GM21576 (cell line): Measurements from ENCODE around the gene SPEM3.
"Not testable (repeated sequence)": the region's sequence is repeated elsewhere in the genome, so short reads cannot be mapped to it uniquely, and the experiment has no call there.

Experiments used
- ATAC-seq: cut with Tn5 transposase; IDR thresholded peaks from one replicate; pipeline ENCODE4 v1.9.1; 2021; ENCODE audit warnings: mild to moderate bottlenecking, moderate library complexity; ENCODE audit not compliant: unreplicated experiment

SPEM3 gene

DNA sequence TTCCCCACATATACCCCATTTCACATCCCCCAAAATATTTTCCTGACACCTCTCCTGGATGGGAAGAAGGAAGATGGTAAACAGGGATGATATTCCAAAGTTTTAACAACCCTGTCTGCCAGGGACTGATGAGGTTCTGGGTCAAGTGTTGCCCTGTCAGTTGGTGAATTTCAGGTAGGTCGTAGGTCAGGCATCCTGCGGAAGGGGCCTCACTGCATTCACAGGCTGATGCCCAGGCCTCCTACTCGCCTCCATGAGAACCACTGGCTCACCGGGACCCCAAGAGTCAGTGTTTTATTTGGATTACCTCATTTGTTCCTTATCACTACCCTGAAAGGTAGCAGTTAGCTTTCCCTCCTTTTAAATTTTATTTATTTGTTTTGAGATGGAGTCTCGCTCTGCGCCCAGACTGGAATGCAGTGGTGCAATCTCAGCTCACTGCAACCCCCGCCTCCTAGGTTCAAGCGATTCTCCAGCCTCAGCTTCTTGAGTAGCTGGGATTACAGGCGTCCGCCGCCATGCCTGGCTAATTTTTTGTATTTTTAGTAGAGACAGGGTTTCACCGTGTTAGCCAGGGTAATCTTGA is 40.2 kb downstream of the SPEM3 start:
- ATAC-seq, result no peak

DNA sequence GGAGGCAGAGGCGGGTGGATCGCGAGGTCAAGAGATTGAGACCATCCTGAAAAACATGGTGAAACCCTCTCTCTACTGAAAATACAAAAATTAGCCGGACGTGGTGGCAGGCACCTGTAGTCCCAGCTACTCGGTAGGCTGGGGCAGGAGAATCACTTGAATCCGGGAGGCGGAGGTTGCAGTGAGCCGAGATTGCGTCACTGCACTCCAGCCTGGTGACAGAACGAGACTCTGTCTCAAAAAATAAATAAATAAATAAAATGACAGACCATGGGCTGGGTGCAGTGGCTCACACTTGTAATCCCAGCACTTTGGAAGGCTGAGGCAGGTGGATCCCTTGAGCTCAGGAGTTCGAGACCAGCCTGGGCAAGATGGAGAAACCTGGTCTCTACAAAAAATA is 41.2 kb downstream of the SPEM3 start:
- ATAC-seq, result not testable (repeated sequence)

DNA sequence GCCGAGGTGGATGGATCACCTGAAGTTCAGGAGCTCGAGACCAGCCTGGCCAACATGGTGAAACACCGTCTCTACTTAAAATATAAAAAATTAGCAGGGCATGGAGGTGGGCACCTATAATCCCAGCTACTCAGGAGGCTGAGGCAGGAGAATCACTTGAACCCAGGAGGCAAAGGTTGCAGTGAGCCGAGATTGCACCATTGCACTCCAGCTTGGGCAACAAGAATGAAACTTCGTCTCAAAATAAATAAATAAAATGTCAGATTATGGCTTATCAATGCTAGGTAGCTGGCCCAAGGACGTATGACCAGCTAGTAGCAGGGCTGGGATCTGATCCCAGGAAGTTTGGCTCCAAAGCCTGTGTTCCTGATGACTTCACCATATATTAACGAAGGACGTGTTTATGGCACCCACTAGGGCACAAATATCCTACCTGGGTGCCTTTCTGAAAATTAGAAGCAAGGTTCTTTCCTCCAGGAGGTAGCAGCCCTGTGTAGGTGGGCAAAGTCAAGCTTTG is 41.9 kb downstream of the SPEM3 start:
- ATAC-seq, result not testable (repeated sequence)

DNA sequence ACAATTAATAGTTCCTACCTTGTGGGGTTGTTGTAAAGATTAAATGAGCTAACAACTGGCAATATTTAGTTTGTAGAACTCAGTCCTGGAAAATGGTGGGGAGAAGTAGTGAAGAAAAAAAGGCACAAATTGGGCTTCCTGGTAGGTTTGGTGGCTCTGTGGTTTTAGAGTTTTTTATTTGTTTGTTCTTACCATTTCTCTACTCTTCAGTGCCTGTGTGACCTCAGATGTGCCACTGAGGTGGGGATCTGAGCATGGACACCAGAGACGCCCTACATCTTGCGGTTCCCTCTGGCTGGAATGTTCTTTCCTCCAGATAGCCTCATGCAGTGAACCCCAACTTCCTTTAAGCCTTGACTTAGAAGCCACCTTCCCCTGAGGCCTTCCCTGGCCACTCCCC is 43.1 kb downstream of the SPEM3 start:
- ATAC-seq, result no peak

DNA sequence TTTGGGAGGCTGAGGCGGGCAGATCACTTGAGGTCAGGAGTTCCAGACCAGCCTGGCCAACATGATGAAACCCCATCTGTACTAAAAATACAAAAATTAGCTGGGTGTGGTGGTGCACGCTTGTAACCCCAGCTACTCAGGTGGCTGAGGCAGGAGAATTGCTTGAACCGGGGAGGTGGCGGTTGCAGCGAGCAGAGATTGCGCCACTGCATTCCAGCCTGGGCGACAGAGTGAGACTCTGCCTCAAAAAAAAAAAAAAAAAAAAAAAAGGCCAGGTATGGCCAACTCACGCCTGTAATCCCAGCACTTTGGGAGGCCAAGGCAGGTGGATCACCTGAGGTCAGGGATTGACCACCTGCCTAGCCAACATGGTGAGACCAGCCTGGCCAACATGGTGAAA is 46.1 kb downstream of the SPEM3 start:
- ATAC-seq, result not testable (repeated sequence)

- ATAC-seq, result no peak
Observed at GRCh38 chr17:7475764-7476422, 47.2 kb downstream of the SPEM3 start.

DNA sequence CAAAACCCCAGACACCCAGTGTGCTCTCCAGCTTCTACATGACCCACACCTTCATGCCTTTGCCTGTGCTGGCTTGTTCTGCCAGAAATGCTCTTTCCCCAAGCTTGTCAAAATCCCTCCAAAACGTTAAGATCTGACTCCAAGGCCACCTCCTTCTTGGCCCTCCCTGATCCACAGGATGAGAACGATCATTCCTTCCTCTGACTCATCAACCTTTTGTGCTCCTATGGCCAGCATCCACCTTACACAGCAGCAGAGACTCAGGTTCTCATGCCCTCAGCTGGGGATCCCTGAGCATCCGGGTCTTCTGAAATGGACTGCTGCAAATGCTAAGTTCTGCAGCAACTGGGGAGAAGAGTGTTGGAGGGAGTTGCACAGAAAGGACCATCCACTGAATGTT is 47.8 kb downstream of the SPEM3 start:
- no peak for ATAC-seq

DNA sequence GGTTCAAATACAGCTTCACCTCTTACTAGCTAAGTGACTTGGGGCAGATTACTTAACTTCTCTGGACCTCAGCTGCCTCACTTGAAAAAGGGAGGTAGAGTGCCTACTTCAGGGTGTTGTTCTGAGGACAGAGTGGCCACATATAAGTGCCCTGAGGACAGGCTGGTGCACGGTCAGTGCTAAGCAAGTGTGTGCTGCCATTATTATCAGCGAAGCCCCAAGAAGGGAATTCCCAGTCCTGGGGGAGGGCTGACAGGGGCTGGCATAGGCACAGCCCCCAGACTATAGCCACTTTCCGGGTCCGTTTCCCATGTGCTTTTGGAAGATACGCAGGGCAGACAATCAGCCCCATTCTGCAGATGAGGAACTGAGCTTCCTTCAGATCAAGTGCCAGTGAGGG is 48.3 kb downstream of the SPEM3 start:
- no peak for ATAC-seq

DNA sequence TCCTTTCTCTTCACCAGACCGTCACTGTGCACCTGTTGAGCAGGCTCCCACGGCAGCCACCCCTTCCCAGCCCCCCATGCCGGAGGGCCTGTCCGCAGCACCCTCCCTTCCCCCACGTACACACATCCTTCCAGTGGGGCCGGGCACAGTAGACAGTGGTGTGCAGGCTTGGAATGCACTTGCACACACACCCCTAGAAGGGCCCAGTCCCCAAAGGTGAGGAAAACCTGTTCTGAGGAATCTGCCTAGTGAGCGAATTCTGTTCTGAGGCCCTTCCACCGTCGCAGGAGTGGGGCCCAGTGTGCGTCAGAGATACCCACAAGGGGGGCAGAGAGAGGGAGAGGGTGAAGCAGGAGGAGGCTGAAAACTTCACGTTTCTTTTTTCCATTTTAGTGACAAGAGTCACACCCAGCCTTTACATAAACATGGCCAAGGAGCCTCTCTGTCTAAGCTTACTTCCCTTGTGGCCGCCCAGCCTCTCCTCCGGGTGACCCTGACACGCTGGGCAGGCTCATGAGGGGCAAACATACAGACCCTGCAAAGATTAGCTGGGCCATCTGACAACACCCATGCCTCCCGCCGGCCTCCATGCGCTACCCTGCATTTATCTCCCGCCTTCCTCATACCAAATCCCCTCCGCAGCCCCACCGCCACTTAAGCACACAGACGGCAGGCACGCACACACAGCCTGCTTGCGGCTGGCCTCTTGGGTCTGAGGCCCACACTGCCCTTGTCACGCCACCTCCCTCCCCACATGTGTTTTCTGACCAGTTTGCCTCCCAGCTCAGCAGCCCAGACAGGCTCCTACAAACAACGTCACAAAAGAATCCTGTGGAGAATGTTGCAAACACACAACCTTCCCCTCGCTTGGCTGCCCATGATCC is 49.0 kb downstream of the SPEM3 start:
- ATAC-seq, result no peak

DNA sequence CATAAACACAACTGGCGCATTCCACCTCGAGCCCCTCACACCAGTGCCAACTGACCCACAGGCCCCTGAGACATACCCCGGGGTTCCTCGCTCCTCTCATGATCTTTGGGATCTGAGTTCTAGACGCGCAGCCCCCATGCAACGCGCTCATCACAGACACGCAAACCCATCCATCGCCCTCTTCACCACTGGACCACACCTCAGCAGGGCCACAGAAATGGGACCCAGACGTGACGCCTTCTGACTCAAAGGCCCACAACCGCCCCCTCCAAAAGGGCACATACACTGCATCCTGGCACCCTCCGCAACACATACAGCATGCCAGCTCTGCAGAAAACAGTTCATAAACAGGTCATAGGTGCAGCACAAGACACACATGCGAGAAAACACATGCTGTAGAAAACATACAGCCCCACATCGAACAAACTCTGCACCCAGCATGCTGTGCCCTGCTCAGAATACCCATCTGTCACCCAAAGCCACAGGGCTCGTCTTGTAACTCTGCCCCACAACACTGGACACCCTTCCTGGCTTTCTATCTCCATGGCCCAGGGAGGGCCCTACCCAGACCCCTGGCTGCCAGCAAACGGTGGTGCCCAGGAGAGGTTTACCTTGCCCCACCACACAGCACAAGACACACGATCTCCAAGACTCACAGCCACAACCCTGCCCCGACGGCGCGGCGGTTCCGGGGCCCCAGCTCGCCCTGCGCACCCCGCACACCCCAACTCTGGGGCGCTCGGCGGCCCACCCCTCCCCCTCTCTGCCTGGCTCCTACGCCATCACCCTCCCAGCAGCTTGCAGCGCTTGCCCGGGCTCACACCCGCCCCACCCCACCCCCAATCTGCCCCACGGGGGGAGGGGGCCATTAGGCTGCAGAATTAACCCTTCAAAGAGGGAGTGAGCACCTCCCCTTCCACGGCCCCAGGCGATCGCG is 49.9 kb downstream of the SPEM3 start:
- ATAC-seq, result no peak

GRCh38 chr17:7479213-7480088 is 50.8 kb downstream of the SPEM3 start, which contains the start of gene ZBTB4:
ZBTB4 (minus strand) TSS chr17:7479631; CDS start chr17:7466801, 12,830 bp downstream.
- ATAC-seq, result no peak

DNA sequence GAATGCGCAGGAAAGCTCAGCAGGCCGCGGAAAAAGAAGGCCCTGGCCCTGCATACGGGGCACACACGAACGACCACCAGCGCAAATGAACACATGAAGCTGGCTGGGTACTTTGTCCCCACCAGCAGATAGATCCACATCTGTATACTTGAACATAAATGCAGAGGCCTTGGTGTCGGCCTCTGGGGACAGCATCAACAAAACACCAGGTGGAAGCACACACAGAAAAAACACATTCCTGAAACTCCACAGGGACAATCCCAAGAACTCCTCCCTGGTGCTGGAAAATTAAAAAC is 51.4 kb downstream of the SPEM3 start:
- ATAC-seq, result no peak

- not testable (repeated sequence) for ATAC-seq
Observed at GRCh38 chr17:7481275-7481674, 52.6 kb downstream of the SPEM3 start, which contains the start of gene SLC35G6. SLC35G6 (plus strand) TSS chr17:7481446; CDS start chr17:7481517, 71 bp downstream.

DNA sequence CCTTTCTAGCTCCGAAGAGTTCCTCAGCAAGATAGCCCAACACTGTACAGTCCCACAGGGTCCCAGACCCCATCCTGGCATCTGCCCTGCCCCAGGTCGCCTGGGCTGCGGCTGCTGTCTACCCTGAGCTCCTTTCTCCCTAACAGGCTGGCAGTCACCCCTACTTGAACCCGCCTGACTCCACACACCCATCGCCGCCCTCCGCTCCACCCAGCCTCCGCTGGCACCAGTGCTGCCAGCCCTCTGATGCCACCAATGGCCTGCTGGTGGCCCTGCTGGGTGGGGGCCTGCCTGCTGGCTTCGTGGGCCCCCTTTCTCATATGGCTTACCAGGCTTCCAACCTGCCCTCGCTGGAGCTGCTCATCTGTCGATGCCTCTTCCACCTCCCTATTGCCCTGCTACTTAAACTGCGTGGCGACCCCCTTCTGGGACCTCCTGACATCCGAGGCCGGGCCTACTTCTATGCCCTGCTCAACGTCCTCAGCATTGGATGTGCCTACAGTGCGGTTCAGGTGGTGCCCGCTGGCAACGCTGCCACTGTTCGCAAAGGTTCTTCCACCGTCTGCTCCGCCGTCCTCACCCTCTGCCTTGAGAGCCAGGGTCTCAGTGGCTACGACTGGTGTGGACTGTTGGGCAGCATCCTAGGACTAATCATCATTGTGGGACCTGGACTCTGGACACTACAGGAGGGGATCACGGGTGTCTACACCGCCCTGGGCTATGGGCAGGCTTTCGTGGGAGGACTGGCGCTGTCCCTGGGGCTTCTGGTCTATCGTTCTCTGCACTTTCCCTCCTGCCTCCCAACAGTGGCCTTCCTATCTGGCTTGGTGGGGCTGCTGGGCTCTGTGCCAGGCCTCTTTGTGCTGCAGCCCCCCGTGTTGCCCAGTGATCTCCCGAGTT is 53.4 kb downstream of the SPEM3 start:
- ATAC-seq, result not testable (repeated sequence)
